ENCODE results near the gene TFE3.
"Not testable (repeated sequence)": the region's sequence is repeated elsewhere in the genome, so short reads cannot be mapped to it uniquely, and the experiment has no call there.

TFE3 gene

DNA sequence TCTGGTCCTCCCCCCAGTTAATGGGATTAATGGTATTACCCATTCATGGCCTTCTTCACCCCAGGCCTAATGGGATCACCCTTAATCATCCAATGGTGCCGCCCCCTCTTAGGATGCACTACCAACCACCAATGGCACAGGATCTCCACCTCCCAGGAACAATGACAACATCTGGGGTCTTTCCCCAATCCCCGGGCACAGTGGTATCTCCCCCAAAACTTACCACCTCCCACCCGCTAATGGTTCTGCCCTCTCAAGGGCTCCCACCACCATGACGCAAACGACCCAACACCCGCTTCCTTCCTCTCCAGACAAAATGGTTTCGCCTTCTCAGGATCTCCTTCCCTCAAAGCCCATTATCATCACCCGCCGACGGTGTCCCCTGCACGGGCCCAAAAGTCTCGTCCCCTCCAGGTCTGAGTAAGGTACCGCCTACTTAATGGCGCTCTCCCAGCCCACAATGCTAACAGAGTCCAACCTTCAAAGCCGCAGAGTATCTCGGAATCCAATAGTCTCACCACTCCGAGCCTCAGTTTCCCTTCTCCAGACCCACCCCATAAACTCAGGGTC is 41.6 kb downstream of the TFE3 start:
- no peak for DNase-seq (ENCODE audit: low read depth, low spot score)

DNA sequence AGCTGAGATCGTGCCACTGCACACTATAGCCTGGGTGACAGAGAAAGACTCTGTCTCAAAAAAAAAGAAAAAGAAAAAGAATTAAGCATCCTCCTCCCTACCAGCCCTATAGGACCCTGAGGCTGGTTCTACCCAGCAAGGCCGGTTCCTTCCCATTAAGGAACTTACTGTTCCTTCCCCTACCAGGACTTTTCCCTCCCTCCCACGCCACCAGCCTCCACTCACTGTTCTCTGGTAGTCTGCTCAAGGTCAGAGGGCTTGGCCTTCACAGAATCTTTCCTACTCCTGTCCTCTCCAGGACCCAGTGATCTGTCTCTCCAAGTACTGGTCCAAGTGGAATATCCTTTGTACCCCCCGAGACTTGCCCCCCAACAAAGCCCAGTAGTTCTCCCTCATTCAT is 42.5 kb downstream of the TFE3 start:
- no peak for DNase-seq (ENCODE audit: low read depth, low spot score)

DNA sequence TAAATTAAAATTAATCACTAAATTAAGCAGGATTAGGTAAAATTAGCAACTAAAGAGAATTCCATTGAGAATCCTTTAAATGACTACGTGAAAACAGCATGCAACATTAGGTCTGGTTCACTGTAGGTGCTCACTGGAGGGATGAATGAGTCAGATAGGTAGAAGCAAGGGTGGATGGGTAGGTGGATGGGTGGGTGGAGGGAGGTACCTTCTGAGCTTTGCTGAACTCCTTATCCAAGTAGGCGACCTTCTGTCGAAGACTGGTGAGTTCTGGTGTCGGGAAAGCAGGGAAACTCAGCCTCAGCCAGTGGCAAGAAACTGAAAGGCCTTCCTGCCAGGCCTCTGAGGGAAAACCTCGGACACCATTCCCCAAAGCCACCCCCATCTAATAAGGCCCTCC is 44.1 kb downstream of the TFE3 start:
- DNase-seq (ENCODE audit: low read depth, low spot score): no peak

DNA sequence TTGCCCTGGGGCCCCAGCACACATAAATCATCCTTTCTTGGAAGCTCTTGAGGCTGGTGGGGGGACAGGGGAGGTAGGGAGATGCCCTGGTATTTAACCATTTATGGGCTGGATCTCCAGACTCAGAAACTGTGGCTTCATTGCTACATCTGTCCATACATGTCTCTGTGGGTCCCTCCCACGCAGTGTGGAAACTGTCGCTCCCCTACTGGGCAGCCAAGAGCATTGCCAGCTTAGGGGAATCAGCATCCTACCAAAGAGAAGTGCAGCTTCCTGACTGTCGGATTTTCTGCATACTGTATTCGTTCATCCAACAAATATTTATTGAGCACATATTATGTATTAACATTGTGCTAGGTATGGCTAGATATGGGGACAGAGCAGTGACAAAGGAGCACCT is 44.8 kb downstream of the TFE3 start:
- DNase-seq (ENCODE audit: low read depth, low spot score): no peak

DNA sequence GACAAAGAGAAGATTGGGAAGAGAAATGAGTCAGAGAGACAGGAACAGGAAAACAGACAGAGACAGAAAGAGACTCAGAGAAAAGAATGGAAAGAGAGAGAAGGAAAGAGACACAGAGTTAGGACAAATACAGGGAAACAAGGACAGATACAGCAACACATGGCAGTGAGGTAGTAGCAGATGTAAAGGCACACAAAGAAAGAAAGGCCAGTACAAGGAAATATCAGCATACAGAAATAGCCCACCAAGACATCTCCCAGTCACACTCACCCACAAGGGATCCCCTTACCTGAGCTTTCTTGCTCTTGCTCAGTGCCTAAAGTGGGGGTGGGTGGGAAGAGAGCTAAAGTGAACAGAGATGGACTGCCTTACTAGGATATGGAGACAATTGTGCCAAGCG is 45.3 kb downstream of the TFE3 start:
- no peak for DNase-seq (ENCODE audit: low read depth, low spot score)

DNA sequence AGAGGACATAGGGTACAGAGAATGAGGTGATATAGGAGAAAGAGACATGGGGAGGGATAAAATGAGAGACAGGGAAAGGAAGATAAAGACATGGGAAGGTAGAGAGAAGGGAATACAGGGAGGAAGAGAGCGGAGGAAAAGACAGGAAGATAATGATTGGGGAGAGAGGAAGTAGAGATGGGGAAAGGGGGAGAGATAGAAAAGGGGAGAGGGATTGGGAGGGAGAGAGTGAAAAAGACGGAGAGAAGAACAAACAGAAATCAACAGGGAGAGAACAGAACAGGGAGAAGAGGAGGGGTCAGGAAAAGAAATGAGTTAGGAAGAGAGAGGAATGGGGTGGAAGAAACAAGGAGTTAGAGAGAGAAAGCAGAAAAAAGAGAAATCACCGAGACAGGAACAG is 45.7 kb downstream of the TFE3 start:
- no peak for DNase-seq (ENCODE audit: low read depth, low spot score)

DNA sequence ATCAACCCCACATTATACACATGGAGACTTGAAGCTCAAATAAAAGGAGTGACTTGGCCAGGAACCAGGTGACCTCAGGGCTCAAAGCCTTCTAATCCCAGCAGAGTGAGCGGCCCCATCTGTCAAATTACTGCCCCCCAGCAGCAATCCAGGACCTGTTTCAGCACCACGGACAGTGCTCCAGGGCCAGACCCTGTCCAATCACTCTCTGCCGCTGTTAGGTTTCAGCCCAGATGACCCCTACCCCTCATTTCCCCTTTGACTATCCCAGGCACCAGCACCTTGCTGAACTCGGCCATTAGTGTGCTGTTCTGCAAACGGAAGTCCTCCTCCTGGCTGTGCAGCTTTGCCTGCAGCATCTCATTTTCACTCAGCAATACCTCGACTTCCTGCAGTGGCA is 46.2 kb downstream of the TFE3 start:
- DNase-seq (ENCODE audit: low read depth, low spot score): no peak

DNA sequence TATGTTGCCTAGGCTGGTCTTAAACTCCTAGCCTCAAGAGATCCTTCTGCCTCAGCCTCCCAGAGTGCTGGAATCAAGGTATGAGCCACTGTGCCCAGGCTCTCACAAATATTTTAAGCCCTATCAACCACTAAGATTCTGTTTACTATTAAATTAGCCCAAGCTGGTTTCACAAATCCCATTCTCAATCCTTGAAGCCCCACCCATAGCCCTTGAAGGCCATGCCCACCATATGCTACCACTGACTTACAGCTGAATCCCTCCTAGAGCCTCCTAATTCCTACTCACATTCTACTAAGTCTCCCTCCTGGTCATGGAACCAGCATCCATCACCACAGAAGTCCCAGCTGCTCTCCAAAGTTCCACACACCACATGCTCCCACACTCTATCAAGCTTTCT is 50.8 kb downstream of the TFE3 start:
- no peak for DNase-seq (ENCODE audit: low read depth, low spot score)

DNA sequence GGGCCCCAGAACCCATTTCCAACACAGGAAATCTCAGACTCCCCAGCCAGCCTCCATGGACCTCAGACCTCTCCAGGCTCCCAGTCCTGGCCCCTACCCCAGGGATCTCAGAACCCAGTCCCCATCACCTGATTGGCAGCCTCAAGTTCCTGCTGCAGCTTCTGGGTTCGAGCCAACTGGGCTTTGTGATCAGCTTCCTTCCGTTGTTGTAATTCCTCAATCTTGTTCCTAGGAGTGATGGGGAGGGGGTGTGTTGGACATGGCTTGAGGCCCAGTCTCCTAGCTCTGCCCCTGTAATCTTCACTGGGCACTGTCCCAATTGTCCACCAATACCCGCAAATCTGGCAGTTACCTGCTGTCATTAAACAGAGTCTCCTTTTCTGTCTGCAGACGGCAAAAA is 53.7 kb downstream of the TFE3 start:
- DNase-seq (ENCODE audit: low read depth, low spot score): no peak

DNA sequence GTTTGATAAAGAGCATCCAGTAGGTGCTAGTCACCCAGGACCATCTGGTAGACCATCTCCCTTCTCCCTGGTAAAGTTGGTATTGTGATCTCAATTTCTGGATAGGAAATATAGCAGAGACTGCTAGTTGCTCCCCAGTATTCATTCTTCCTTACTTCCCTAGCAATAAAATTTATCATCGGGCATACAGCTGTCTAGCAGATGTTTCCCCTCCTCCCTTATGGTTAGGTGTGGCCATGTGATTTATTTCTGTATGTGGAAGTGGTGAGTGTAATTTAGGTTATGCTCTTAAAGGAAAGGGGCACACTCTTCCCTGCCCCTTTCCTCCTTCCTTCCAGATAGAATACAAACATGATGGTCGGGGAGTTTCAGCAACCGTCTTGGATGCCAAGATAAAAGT is 59.3 kb downstream of the TFE3 start:
- no peak for DNase-seq (ENCODE audit: low read depth, low spot score)

DNA sequence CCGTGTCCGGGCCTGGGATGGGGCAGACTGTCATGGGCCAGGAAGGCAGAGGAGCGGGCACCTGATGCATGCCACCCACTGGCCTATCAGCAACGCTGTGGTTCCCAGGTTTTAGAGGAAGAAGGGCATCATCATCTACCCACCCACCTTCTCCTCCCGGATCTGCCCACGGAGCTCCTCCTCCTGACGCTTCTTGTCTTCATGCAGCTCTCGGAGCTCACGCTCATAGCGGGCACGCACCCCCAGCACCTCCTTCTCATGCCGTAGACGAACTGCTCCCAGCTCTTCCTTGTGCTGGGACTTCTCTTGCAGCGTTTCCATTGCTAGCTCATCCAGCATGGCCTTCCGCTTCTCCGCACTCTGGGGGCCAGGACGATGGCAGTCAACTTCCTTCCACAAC is 60.1 kb downstream of the TFE3 start:
- DNase-seq (ENCODE audit: low read depth, low spot score): no peak

DNA sequence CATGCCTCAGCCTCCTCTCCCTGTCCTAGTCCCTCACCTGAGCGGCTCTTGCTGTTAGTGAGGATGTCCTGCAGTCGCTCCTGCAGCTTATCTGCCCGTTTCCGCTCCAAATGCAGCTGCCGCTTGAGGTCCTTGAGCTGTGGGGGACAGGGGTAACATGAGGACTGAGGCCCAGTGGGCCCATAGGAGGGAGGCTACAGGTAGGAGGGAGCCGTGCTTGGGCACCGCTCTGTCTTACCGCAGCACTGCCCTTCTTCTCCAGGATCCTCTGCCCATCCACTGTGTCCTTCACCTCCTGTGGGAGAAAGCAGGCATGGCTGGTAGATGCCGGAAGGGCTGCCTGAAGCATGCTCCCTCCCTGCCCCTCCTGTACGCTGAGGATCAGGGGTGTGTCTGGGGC is 62.0 kb downstream of the TFE3 start:
- DNase-seq (ENCODE audit: low read depth, low spot score): no peak

DNA sequence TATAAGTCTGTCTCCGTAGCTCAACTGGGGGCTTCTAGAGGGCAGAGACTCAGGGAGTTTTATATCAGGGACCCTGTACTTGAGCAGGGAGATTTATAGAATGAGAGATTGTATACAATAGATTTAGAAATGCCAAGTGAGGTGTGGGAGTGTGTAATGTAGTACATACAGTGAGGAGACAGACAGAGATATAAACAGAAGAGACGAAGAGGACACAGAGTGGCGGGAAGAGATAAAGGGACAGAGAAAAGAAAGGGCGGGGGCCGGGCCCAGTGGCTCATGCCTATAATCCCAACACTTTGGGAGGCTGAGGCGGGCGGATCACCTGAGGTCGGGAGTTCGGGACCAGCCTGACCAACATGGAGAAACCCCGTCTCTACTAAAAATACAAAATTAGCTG is 62.8 kb downstream of the TFE3 start:
- DNase-seq (ENCODE audit: low read depth, low spot score): not testable (repeated sequence)
